A549 (cell line): ENCODE data around the gene CENPX. TPM values are rescaled to one million over a fixed set of nuclear protein-coding genes. Genes with fewer than 3 reads are reported as not detected.

Experiments used
- ATAC-seq, 2 experiments: fragments of 200-7000 bp in 1 of 2; fragments of >200 bp in 1 of 2; cut with Nextera tagmentation in 1 of 2; cut with Tn5 transposase in 1 of 2; 3 replicates each; pipeline versions ENCODE4 v1.8.0 to v1.9.1; 2018 to 2020; ENCODE audit warnings: mild to moderate bottlenecking in 1 of 2, moderate library complexity in 1 of 2
- CTCF ChIA-PET: fragments of 300-600 bp; sonication (Branson Sonifier 250); formaldehyde crosslinking; extraction: SDS; loops from one replicate; lab custom pipeline; 2021; ENCODE audit warnings: antibody characterized with exemption, inconsistent platforms; lab: Yijun Ruan, JAX
- POLR2A ChIA-PET: fragments of 350-600 bp; formaldehyde crosslinking; extraction: SDS; loops from one replicate; lab custom pipeline; 2021; ENCODE audit warnings: antibody characterized with exemption, inconsistent platforms; lab: Yijun Ruan, JAX
- DNase-seq, 2 experiments: peaks; one replicate each; pipeline versions ENCODE4 v3.0.0 to v3.0.0-alpha.2; 2011 to 2016; ENCODE audit warnings: low read depth in 1 of 2, low spot score in 1 of 2
- FAIRE-seq: peaks from 2 replicates; lab custom pipeline; 2011; peaks lifted over from hg19 to GRCh38; lab: Jason Lieb, UNC
- H3K27ac ChIP-seq, 2 experiments: fragments of >200 bp; sonication (Bioruptor Twin); formaldehyde crosslinking; 3 replicates each; pipeline ENCODE4 v1.5.1; 2016 to 2017
- H3K4me1 ChIP-seq: fragments of >200 bp; sonication (Bioruptor Twin); formaldehyde crosslinking; 3 replicates; pipeline ENCODE4 v1.6.1; 2016
- H3K4me2 ChIP-seq: fragments of >200 bp; sonication (Bioruptor Twin); formaldehyde crosslinking; 3 replicates; pipeline ENCODE4 v1.6.1; 2016
- H3K4me3 ChIP-seq: fragments of >200 bp; sonication (Bioruptor Twin); formaldehyde crosslinking; 3 replicates; pipeline ENCODE4 v1.5.1; 2016
- H3K9me3 ChIP-seq: fragments of >200 bp; sonication (Bioruptor Twin); formaldehyde crosslinking; 3 replicates; pipeline ENCODE4 v1.6.1; 2016
- ATOH8 ChIP-seq: fragments of 250-450 bp; sonication (Bioruptor Pico); IDR thresholded peaks from 2 replicates; pipeline ENCODE4 v1.5.0; 2020; ENCODE audit warnings: low read depth, mild to moderate bottlenecking, moderate library complexity
- BCL3 ChIP-seq: fragments of >200 bp; sonication (Bioruptor Twin); formaldehyde crosslinking; IDR thresholded peaks from 3 replicates; pipeline ENCODE4 v1.6.1; 2016
- CBX8 ChIP-seq: fragments of 200-600 bp; sonication (generic); IDR thresholded peaks from 2 replicates; pipeline ENCODE4 v1.6.1; 2016
- CTCF ChIP-seq: fragments of >200 bp; sonication (Bioruptor Twin); formaldehyde crosslinking; IDR thresholded peaks from 3 replicates; pipeline ENCODE4 v1.5.1; 2016
- E2F6 ChIP-seq: IDR thresholded peaks from 2 replicates; pipeline ENCODE4 v1.6.1; 2012; ENCODE audit warnings: low read depth, borderline replicate concordance
- EHF ChIP-seq: fragments of 250-450 bp; sonication (Bioruptor Pico); IDR thresholded peaks from 2 replicates; pipeline ENCODE4 v1.5.0; 2020; ENCODE audit warnings: mild to moderate bottlenecking
- EP300 ChIP-seq, 2 experiments: fragments of >200 bp; sonication (Bioruptor Twin); formaldehyde crosslinking; IDR thresholded peaks; 2 replicates in 1 of 2; 3 replicates in 1 of 2; pipeline ENCODE4 v1.6.1; 2016 to 2017
- FOSB ChIP-seq: fragments of 250-450 bp; sonication (Bioruptor Pico); IDR thresholded peaks from 2 replicates; pipeline ENCODE4 v1.5.0; 2020; ENCODE audit warnings: mild to moderate bottlenecking, moderate library complexity
- GATA3 ChIP-seq: IDR thresholded peaks from 2 replicates; pipeline ENCODE4 v1.6.1; 2012; ENCODE audit warnings: borderline replicate concordance
- HDAC2 ChIP-seq: fragments of 200-600 bp; sonication (generic); IDR thresholded peaks from 2 replicates; pipeline ENCODE4 v1.6.1; 2016
- HES2 ChIP-seq: fragments of >200 bp; sonication (Bioruptor Twin); formaldehyde crosslinking; IDR thresholded peaks from 2 replicates; pipeline ENCODE4 v1.6.1; 2016
- HMGXB4 ChIP-seq: fragments of 250-450 bp; sonication (Bioruptor Pico); IDR thresholded peaks from 2 replicates; pipeline ENCODE4 v1.5.0; 2021; ENCODE audit warnings: mild to moderate bottlenecking, moderate library complexity, borderline replicate concordance
- MAFK ChIP-seq: fragments of 450-650 bp; IDR thresholded peaks from 2 replicates; pipeline ENCODE4 v1.6.1; 2014; ENCODE audit not compliant: partially characterized antibody
- MAX ChIP-seq: IDR thresholded peaks from 2 replicates; pipeline ENCODE4 v1.6.1; 2012
- MAZ ChIP-seq: fragments of 150-350 bp; IDR thresholded peaks from 2 replicates; pipeline ENCODE4 v1.6.1; 2014; ENCODE audit warnings: antibody characterized with exemption, low read depth, low read length, borderline replicate concordance
- MYC ChIP-seq: IDR thresholded peaks from 2 replicates; pipeline ENCODE4 v1.6.1; 2012; ENCODE audit warnings: mild to moderate bottlenecking, inconsistent platforms, low read length, improper control_type of control experiment, borderline replicate concordance
- NPAS2 ChIP-seq: fragments of 250-450 bp; sonication (Bioruptor Pico); IDR thresholded peaks from 2 replicates; pipeline ENCODE4 v1.8.0; 2022; ENCODE audit warnings: mild to moderate bottlenecking, moderate library complexity, borderline replicate concordance
- RAD21 ChIP-seq, 2 experiments: fragments of >200 bp in 1 of 2; sonication (Bioruptor Twin) in 1 of 2; formaldehyde crosslinking in 1 of 2; IDR thresholded peaks in 1 of 2; conservative IDR thresholded peaks in 1 of 2; 2 replicates in 1 of 2; 3 replicates in 1 of 2; pipeline ENCODE4 v1.6.1; 2012 to 2018; ENCODE audit warnings: inconsistent platforms in 1 of 2
- SREBF2 ChIP-seq: fragments of 450-650 bp; IDR thresholded peaks from 2 replicates; pipeline ENCODE4 v1.6.1; 2014; ENCODE audit warnings: mild to moderate bottlenecking, moderate library complexity
- TFCP2L1 ChIP-seq: fragments of 250-450 bp; sonication (Bioruptor Pico); IDR thresholded peaks from 2 replicates; pipeline ENCODE4 v1.5.0; 2021; ENCODE audit warnings: mild to moderate bottlenecking
- ZNF302 ChIP-seq: fragments of 250-450 bp; sonication (Bioruptor Pico); IDR thresholded peaks from 2 replicates; pipeline ENCODE4 v1.9.0; 2021; ENCODE audit warnings: inconsistent platforms, mild to moderate bottlenecking, moderate library complexity
- ZSCAN20 ChIP-seq: fragments of 250-450 bp; sonication (Bioruptor Pico); IDR thresholded peaks from 2 replicates; pipeline ENCODE4 v1.8.0; 2022; ENCODE audit warnings: mild to moderate bottlenecking, moderate library complexity
- WGBS: methylation state at CpG from one replicate; pipeline ENCODE4 v1.1.6; 2017; ENCODE audit errors: missing lambda C conversion rate; 5-methylcytosine and 5-hydroxymethylcytosine counted together
- polyA plus RNA-seq, 4 experiments: library from polyadenylated mRNA; depleted of rRNA in 3 of 4; stranded (reverse); fragments of >200 nt; fragmentation: RNase III in 1 of 4; extraction: RNeasy Plus Mini Kit Qiagen cat#74134 plus additional on column Dnase treatment in 1 of 4; gene quantifications; 2 replicates in 3 of 4; 3 replicates in 1 of 4; pipeline ENCODE4 v1.2.3, GENCODE V29; 2011 to 2017

CENPX gene
- polyA plus RNA-seq, 2 of the 4 experiments (the other 2 are of a cell fraction), result 80.5 to 222 TPM

- 48% methylated on average over 17 of the region's 59 CpGs for WGBS
- ATAC-seq (peak; percentile 11 to 14; a peak in 4 of 6 replicates), FAIRE-seq (no peak), DNase-seq (no peak)
- Histone ChIP-seq H3K4me1 (peaks cover 10% of the 10 kb centered on the region; the same call in 2 of the 3 replicates), H3K9me3 (no peaks in the 10 kb centered on the region), H3K4me3 (peak overlapping the region; percentile 66), H3K27ac (peak overlapping the region; percentile 75 to 94), H3K4me2 (peak overlapping the region; percentile 94)
- POLR2A ChIA-PET, result interaction anchor here (0.5 to 3.4 kb wide), 3 partner anchors 9 to 261 kb away, joined by 3 to 33 read pairs (median 4); partner anchors contain the start of genes CENPX, FASN and LRRC45
- CTCF ChIA-PET, result interaction anchor here (0.9 to 33.2 kb wide), 7 partner anchors 11 to 124 kb away, joined by 3 to 794 read pairs (median 32); partner anchors contain the start of genes CENPX, DUS1L, GPS1 and LRRC45
- TF ChIP-seq ZSCAN20 (CRISPR knock-in tag) (no peak), EP300 (IDR thresholded peaks at IDR 0.05) (no peak), FOSB (CRISPR knock-in tag) (no peak), MYC (no peak), SREBF2 (no peak), GATA3 (no peak), BCL3 (no peak), CTCF (no peak), MAX (no peak)
These were observed 9.4 kb upstream of the CENPX start for GRCh38 chr17:82031885-82032627.

- DNase-seq, result no peak
- Histone ChIP-seq H3K27ac (peak within 1 kb of the TSS; percentile 75 to 94), H3K4me2 (peak within 1 kb of the TSS; percentile 94), H3K4me1 (peaks cover 6% of the 10 kb centered on the region; the same call in 2 of the 3 replicates), H3K9me3 (no peaks in the 10 kb centered on the region), H3K4me3 (peak within 1 kb of the TSS; percentile 66)
- 0% methylated on average over 18 of the region's 96 CpGs for WGBS
- no peak for FAIRE-seq
- CTCF ChIA-PET, result interaction anchor here (0.8 to 33.2 kb wide), 23 partner anchors 8 to 301 kb away, joined by 3 to 794 read pairs (median 17); partner anchors contain the start of genes DCXR, DUS1L, GPS1 and NOTUM
- TF ChIP-seq MAZ (no peak), ATOH8 (CRISPR knock-in tag) (no peak), EHF (CRISPR knock-in tag) (no peak), ZNF302 (CRISPR knock-in tag) (no peak), HMGXB4 (no peak), HES2 (no peak), TFCP2L1 (CRISPR knock-in tag) (no peak), E2F6 (no peak), CBX8 (no peak), ZSCAN20 (CRISPR knock-in tag) (no peak), RAD21 (conservative IDR thresholded peaks at IDR 0.05 in 1 of 2, IDR thresholded peaks at IDR 0.05 in 1 of 2) (no peak), MAFK (no peak), CTCF (no peak), NPAS2 (CRISPR knock-in tag) (no peak), HDAC2 (no peak)
- ATAC-seq, result peak; percentile 32 to 46
- POLR2A ChIA-PET, result interaction anchor here (0.5 to 3.4 kb wide), 3 partner anchors 67 to 261 kb away, joined by 4 to 33 read pairs (median 5); partner anchors contain the start of gene FASN
These were observed 8.7 kb upstream of the CENPX start, which contains the start of gene RAC3 for GRCh38 chr17:82031303-82031884. Gene RAC3, plus strand, starts transcription at chr17:82031678. Its CDS starts 84 bp downstream, at chr17:82031762.
